K562 (cell line): ENCODE measurements around the gene EXOC4. TPM values are rescaled to one million over a fixed set of nuclear protein-coding genes. Genes with fewer than 3 reads are reported as not detected.

Experiments
- ATAC-seq: fragments of 200-7000 bp; cut with Tn5 transposase; 3 replicates; pipeline ENCODE4 v1.9.1; 2020; ENCODE audit warnings: moderate library complexity
- BruUV-seq: library from RNA; stranded (reverse); fragments of 400-500 nt; replicated peaks from 2 replicates; lab custom pipeline; 2021; lab: Mats Ljungman, UMichigan
- CTCF ChIA-PET: fragments of 300-600 bp; formaldehyde crosslinking; extraction: SDS; loops from one replicate; lab custom pipeline; 2021; ENCODE audit warnings: low intra/inter-chr PET ratio; lab: Yijun Ruan, JAX
- POLR2A ChIA-PET: fragments of 300-600, 350-650 bp; sonication (Branson Sonifier 250); formaldehyde crosslinking; extraction: SDS; loops from one replicate; lab custom pipeline; 2021; ENCODE audit warnings: antibody characterized with exemption, inconsistent platforms; lab: Yijun Ruan, JAX
- DNase-seq, 4 experiments: peaks; one replicate each; pipeline versions ENCODE4 v3.0.0 to v3.0.0-alpha.2; 2011 to 2018; ENCODE audit warnings: low spot score in 3 of 4, mixed read lengths in 3 of 4; ENCODE audit errors: extremely low read depth in 1 of 4
- FAIRE-seq: peaks from 2 replicates; lab custom pipeline; 2011; peaks lifted over from hg19 to GRCh38; lab: Jason Lieb, UNC
- H2AFZ ChIP-seq: 2 replicates; pipeline ENCODE4 v1.6.0; 2011; ENCODE audit warnings: low read depth, low read length, control low read depth, inconsistent platforms
- H3K27ac ChIP-seq: fragments of 200-600 bp; 3 replicates; pipeline ENCODE4 v1.8.0; 2011; ENCODE audit warnings: low read depth, mild to moderate bottlenecking, control low read depth, inconsistent platforms, low read length, moderate library complexity, mixed read lengths; ENCODE audit errors: extremely low read depth
- H3K27me3 ChIP-seq, 2 experiments: fragments of 300-600 bp in 1 of 2; 2 replicates in 1 of 2; 3 replicates in 1 of 2; pipeline versions ENCODE4 v1.6.0 to v1.8.0; 2011; ENCODE audit warnings: inconsistent platforms in 2 of 2, low read length in 2 of 2, mild to moderate bottlenecking in 1 of 2, mixed read lengths in 1 of 2, moderate library complexity in 1 of 2; ENCODE audit not compliant: control insufficient read depth in 2 of 2, insufficient read depth in 2 of 2
- H3K36me3 ChIP-seq: fragments of 300-600 bp; 3 replicates; pipeline ENCODE4 v1.8.0; 2011; ENCODE audit warnings: mild to moderate bottlenecking, low read length, inconsistent platforms; ENCODE audit not compliant: control insufficient read depth, insufficient read depth
- H3K4me1 ChIP-seq, 2 experiments: fragments of 200-600 bp in 1 of 2; replicated peaks in 1 of 2; 2 replicates in 1 of 2; 3 replicates in 1 of 2; pipeline versions ENCODE4 v1.5.1 to v1.8.0; 2011; ENCODE audit warnings: inconsistent platforms in 2 of 2, low read length in 2 of 2, mild to moderate bottlenecking in 1 of 2, mixed read lengths in 1 of 2, moderate library complexity in 1 of 2; ENCODE audit not compliant: control insufficient read depth in 2 of 2, insufficient read depth in 2 of 2
- H3K4me2 ChIP-seq: 2 replicates; pipeline ENCODE4 v1.6.1; 2011; ENCODE audit warnings: low read length, control low read depth, inconsistent platforms, mixed read lengths; ENCODE audit not compliant: insufficient read depth
- H3K4me3 ChIP-seq: fragments of 200-600 bp; sonication (generic), shearing (Covaris generic); 2 replicates; pipeline ENCODE4 v1.5.1; 2016; ENCODE audit warnings: control low read depth, inconsistent platforms
- H3K79me2 ChIP-seq: fragments of 200-600 bp; 3 replicates; pipeline ENCODE4 v1.8.0; 2011; ENCODE audit warnings: low read length, inconsistent platforms; ENCODE audit not compliant: control insufficient read depth, insufficient read depth
- H3K9ac ChIP-seq, 2 experiments: 2 replicates each; pipeline versions ENCODE4 v1.6.0 to v1.6.1; 2011; ENCODE audit warnings: low read depth in 2 of 2, low read length in 2 of 2, control low read depth in 1 of 2, inconsistent platforms in 1 of 2, mild to moderate bottlenecking in 1 of 2, mixed read lengths in 1 of 2; ENCODE audit not compliant: insufficient read depth in 1 of 2
- H3K9me1 ChIP-seq: one replicate; pipeline ENCODE4 v1.6.0; 2011; ENCODE audit warnings: inconsistent platforms, mild to moderate bottlenecking, low read length, moderate library complexity; ENCODE audit not compliant: control insufficient read depth, insufficient read depth
- H3K9me3 ChIP-seq: replicated peaks from 2 replicates; pipeline ENCODE4 v1.5.1; 2011; ENCODE audit warnings: low read depth, low read length, inconsistent platforms; ENCODE audit not compliant: control insufficient read depth, insufficient read depth
- H4K20me1 ChIP-seq: replicated peaks from 2 replicates; pipeline ENCODE4 v1.6.1; 2011; ENCODE audit warnings: low read length, inconsistent platforms, mixed read lengths; ENCODE audit not compliant: control insufficient read depth, insufficient read depth
- COPS2 ChIP-seq: fragments of 450-650 bp; conservative IDR thresholded peaks from 2 replicates; pipeline ENCODE4 v1.6.1; 2016; ENCODE audit warnings: mild to moderate bottlenecking, moderate library complexity
- WGBS: fragments of 100-300 bp; shearing (Covaris generic); methylation state at CpG from one replicate; pipeline ENCODE4 v1.1.6; 2016; ENCODE audit warnings: low coverage, mixed read lengths; ENCODE audit not compliant: insufficient coverage; ENCODE audit errors: missing lambda C conversion rate; 5-methylcytosine and 5-hydroxymethylcytosine counted together
- in situ Hi-C: fragments of 300-500 bp; cut with MboI; formaldehyde crosslinking; loops from 4 replicates; pipeline ENCODE4 v1.15.0; 2018; ENCODE audit warnings: inconsistent platforms, mixed read lengths
- intact Hi-C: fragments of 100-400 bp; cut with micrococcal nuclease; formaldehyde crosslinking; loops from 2 replicates; pipeline ENCODE4 v1.14.2; 2022
- polyA plus RNA-seq, 8 experiments: library from polyadenylated mRNA; depleted of rRNA in 4 of 8; stranded (reverse) in 5 of 8; unstranded in 3 of 8; fragments of >200 nt; fragmentation: Nextera tagmentation in 2 of 8; fragmentation: Illumina TruSeq in 1 of 8; extraction: Ambion mirVana in 2 of 8; extraction: Trizol in 1 of 8; gene quantifications; 2 replicates each; pipeline versions ENCODE4 v1.2.1 to v1.2.3, GENCODE V29; 2011 to 2014; ENCODE audit warnings: inconsistent platforms in 1 of 8, missing spikeins in 1 of 8
- total RNA-seq, 7 experiments: library from RNA; depleted of rRNA in 6 of 7; stranded (reverse); fragments of >200 nt in 6 of 7; fragmentation: Illumina TruSeq in 2 of 7; extraction: Trizol in 2 of 7; gene quantifications; 2 replicates each; pipeline versions ENCODE4 v1.2.1 to v1.2.3, GENCODE V29; 2011 to 2021; ENCODE audit warnings: low replicate concordance in 1 of 7
- TF ChIP-seq, protein P1 (sequence below): fragments of 200-400 bp; formaldehyde crosslinking; IDR thresholded peaks from 2 replicates; pipeline ENCODE4 v1.6.1; 2017; ENCODE audit warnings: mild to moderate bottlenecking, low read depth, low read length, moderate library complexity
- TF ChIP-seq, protein P2 (sequence below), 2 experiments: fragments of 450-650 bp in 1 of 2; sonication (generic) in 1 of 2; formaldehyde crosslinking in 1 of 2; IDR thresholded peaks in 1 of 2; conservative IDR thresholded peaks in 1 of 2; 2 replicates each; pipeline versions ENCODE4 v1.6.1 to v1.8.1; 2016 to 2023; ENCODE audit warnings: mild to moderate bottlenecking in 2 of 2, moderate library complexity in 2 of 2, inconsistent platforms in 1 of 2, missing genetic modification reagents in 1 of 2
- TF ChIP-seq, protein P3 (sequence below), 2 experiments: fragments of 250-450 bp in 1 of 2; fragments of 450-650 bp in 1 of 2; sonication (Bioruptor Pico) in 1 of 2; IDR thresholded peaks; 2 replicates each; pipeline versions ENCODE4 v1.6.1 to v1.8.0; 2016 to 2021; ENCODE audit warnings: mild to moderate bottlenecking in 2 of 2, moderate library complexity in 2 of 2, missing compliant biosample characterization in 1 of 2, missing genetic modification characterization in 1 of 2
- TF ChIP-seq, protein P4 (sequence below), 2 experiments: fragments of 450-650 bp; IDR thresholded peaks; 2 replicates each; pipeline ENCODE4 v1.6.1; 2016; ENCODE audit warnings: mild to moderate bottlenecking in 2 of 2, borderline replicate concordance in 1 of 2, low read depth in 1 of 2, moderate library complexity in 1 of 2

The EXOC4 gene
- total and polyA plus RNA-seq, 9 of the 15 experiments (the other 6 are each of a cell fraction or from before 2014, with no cell fraction given): 18.5 to 73.1 (median 46.6) TPM

DNA sequence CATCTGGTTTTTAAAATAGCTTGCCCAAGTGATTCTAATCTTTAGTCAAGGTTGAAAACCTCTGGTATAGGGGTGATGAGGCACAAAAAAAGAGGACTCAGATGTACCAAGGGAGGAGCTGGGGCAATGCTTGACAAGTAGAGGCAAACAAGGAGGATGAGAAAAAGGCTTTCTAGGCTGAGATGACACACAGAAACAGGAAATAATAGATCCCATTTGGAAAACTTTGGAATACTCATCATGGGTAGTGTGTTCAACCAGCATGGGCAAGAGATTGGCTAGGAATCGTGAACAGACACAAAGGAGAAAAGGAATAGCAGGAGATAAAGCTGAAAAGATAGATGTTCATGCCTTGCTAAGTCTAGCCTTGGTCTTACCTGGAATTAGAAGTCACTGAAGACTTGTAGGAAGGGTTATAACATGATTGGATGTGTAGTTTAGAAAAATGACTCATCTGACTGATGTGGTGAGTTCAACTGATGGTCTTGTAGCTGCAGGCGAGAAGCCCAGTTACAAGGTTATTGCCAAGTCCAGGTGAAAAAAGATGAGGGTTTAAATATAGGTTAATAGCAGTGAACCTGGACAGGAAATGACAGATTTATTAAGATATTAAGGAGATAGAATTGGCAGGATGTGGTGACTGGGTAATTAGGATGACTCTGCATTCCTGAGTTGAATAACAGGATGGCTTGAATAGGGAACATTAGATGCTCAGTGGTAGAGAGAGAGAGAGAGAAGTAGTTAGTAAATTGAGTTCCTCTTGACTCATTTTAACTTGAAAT is 660.2 kb downstream of the EXOC4 start:
- H3K27me3 ChIP-seq: no peaks in the 10 kb centered on the region
- CTCF ChIA-PET: no interaction called here
- H4K20me1 ChIP-seq: no peaks in the 10 kb centered on the region
- POLR2A ChIA-PET: interaction anchor here (0.5 to 0.6 kb wide), 2 partner anchors 39 to 80 kb away, joined by 3 to 5 read pairs; no protein-coding TSS in a partner anchor
- H3K9ac ChIP-seq: no peak overlapping the region
- H3K9me1 ChIP-seq: no peaks in the 10 kb centered on the region
- H3K79me2 ChIP-seq: no peaks in the 10 kb centered on the region
- no peak for FAIRE-seq
- H3K4me1 ChIP-seq: no peaks in the 10 kb centered on the region
- DNase-seq: no peak
- intact Hi-C loops (no loop called here), in situ Hi-C loops (no loop called here)
- no peak overlapping the region for H3K4me2 ChIP-seq
- no peak overlapping the region for H2AFZ ChIP-seq
- no peak overlapping the region for H3K27ac ChIP-seq
- H3K36me3 ChIP-seq: no peaks in the 10 kb centered on the region
- no peaks in the 10 kb centered on the region for H3K9me3 ChIP-seq
- no TSS peak for BruUV-seq
- ATAC-seq: no peak
- 26% methylated on average over 2 of the region's 2 CpGs for WGBS
- H3K4me3 ChIP-seq: no peak overlapping the region
- TF ChIP-seq, protein P1, sequence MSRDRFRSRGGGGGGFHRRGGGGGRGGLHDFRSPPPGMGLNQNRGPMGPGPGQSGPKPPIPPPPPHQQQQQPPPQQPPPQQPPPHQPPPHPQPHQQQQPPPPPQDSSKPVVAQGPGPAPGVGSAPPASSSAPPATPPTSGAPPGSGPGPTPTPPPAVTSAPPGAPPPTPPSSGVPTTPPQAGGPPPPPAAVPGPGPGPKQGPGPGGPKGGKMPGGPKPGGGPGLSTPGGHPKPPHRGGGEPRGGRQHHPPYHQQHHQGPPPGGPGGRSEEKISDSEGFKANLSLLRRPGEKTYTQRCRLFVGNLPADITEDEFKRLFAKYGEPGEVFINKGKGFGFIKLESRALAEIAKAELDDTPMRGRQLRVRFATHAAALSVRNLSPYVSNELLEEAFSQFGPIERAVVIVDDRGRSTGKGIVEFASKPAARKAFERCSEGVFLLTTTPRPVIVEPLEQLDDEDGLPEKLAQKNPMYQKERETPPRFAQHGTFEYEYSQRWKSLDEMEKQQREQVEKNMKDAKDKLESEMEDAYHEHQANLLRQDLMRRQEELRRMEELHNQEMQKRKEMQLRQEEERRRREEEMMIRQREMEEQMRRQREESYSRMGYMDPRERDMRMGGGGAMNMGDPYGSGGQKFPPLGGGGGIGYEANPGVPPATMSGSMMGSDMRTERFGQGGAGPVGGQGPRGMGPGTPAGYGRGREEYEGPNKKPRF: no peak
- TF ChIP-seq COPS2: no peak
- TF ChIP-seq, protein P2, sequence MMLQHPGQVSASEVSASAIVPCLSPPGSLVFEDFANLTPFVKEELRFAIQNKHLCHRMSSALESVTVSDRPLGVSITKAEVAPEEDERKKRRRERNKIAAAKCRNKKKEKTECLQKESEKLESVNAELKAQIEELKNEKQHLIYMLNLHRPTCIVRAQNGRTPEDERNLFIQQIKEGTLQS (IDR thresholded peaks at IDR 0.05): 0 out of 2 replicates have a peak, but pooled peaks have one; percentile 8
- TF ChIP-seq, protein P2 (CRISPR knock-in tag; conservative IDR thresholded peaks at IDR 0.05): no peak
- TF ChIP-seq, protein P3, sequence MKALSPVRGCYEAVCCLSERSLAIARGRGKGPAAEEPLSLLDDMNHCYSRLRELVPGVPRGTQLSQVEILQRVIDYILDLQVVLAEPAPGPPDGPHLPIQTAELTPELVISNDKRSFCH (CRISPR knock-in tag; IDR thresholded peaks at IDR 0.05): no peak
- TF ChIP-seq, protein P3 (tag; IDR thresholded peaks at IDR 0.05): no peak
- TF ChIP-seq, protein P4, sequence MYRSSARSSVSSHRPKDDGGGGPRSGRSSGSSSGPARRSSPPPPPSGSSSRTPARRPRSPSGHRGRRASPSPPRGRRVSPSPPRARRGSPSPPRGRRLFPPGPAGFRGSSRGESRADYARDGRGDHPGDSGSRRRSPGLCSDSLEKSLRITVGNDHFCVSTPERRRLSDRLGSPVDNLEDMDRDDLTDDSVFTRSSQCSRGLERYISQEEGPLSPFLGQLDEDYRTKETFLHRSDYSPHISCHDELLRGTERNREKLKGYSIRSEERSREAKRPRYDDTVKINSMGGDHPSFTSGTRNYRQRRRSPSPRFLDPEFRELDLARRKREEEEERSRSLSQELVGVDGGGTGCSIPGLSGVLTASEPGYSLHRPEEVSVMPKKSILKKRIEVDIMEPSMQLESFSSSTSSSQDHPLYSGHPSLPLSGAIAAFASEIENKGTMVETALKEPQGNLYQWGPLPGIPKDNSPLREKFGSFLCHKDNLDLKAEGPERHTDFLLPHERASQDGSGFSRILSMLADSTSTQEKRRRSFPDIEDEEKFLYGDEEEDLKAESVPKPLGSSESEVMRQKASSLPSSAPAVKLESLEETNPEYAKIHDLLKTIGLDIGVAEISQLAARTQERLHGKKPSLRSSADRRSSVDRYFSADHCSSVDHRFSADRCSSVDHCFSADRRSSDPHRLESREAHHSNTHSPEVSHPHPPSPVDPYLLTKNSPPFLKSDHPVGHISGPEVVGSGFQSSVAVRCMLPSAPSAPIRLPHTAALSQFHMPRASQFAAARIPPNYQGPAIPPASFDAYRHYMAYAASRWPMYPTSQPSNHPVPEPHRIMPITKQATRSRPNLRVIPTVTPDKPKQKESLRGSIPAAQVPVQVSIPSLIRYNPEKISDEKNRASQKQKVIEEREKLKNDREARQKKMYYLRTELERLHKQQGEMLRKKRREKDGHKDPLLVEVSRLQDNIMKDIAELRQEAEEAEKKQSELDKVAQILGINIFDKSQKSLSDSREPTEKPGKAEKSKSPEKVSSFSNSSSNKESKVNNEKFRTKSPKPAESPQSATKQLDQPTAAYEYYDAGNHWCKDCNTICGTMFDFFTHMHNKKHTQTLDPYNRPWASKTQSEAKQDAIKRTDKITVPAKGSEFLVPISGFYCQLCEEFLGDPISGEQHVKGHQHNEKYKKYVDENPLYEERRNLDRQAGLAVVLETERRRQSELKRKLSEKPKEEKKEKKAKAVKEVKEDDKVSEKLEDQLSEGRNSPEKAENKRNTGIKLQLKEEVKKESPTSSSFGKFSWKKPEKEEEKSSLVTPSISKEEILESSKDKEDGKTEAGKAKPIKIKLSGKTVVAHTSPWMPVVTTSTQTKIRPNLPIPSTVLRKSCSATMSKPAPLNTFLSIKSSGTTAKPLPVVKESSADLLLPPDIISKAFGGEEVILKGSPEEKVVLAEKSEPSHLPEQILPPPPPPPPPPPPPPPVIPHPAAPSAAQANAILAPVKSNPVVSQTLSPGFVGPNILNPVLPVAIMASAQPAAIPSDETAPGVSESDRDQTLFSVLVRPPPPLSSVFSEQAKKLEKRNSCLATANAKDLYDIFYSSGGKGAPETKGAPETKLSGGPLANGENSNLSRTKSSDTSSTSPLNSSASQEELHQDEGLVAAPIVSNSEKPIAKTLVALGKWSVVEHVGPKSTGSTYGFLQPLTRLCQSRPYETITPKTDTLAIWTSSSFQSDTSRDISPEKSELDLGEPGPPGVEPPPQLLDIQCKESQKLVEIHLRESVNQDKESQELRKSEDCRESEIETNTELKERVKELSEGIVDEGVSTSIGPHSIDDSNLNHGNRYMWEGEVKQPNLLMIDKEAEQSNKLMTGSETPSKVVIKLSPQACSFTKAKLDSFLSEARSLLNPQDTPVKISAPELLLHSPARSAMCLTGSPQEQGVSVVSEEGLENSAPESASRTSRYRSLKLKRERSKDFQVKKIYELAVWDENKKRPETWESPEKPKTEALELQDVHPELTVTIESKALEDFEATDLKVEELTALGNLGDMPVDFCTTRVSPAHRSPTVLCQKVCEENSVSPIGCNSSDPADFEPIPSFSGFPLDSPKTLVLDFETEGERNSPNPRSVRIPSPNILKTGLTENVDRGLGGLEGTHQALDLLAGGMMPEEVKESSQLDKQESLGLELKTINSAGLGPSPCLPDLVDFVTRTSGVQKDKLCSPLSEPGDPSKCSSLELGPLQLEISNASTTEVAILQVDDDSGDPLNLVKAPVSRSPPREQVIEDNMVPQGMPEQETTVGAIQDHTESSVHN (IDR thresholded peaks at IDR 0.05; ENCODE audit: borderline replicate concordance in 1 of 2, low read depth in 1 of 2): no peak
